Stimulated activated effector memory CD8-positive, alpha-beta T cell treated with anti-CD3 and anti-CD28 coated beads, Interleukin-12 subunit alpha, Interleukin-12 subunit beta, amount 100 ng/mL, for 72 hours (primary cell): ENCODE data around the gene PAX9.

ENCODE experiments used
- ATAC-seq: fragments of 150-1000 bp; cut with Tn5 transposase; 2 replicates; pipeline ENCODE4 v1.10.0; 2021
- DNase-seq, 2 donors: peaks; one replicate each; pipeline ENCODE4 v3.0.0; 2021 to 2022; ENCODE audit warnings: low spot score in 2 of 2
- H3K27ac Mint-ChIP-seq: one replicate; pipeline ENCODE4 v1.8.0; 2022; ENCODE audit warnings: mild to moderate bottlenecking, mixed read lengths
- H3K36me3 Mint-ChIP-seq: one replicate; pipeline ENCODE4 v1.8.0; 2022; ENCODE audit warnings: mild to moderate bottlenecking, mixed read lengths
- H3K4me1 Mint-ChIP-seq: one replicate; pipeline ENCODE4 v1.8.0; 2022; ENCODE audit warnings: mixed read lengths
- H3K4me3 Mint-ChIP-seq: one replicate; pipeline ENCODE4 v1.8.0; 2022; ENCODE audit warnings: mild to moderate bottlenecking, mixed read lengths
- H3K9me3 Mint-ChIP-seq: one replicate; pipeline ENCODE4 v1.8.0; 2022; ENCODE audit warnings: mixed read lengths

PAX9 gene

GRCh38 chr14:36662258-36662542 lies 540 bp downstream of the PAX9 start:
- H3K9me3 Mint-ChIP-seq: no peaks in the 10 kb centered on the region
- no peak for ATAC-seq
- peaks cover 13% of the 10 kb centered on the region for H3K36me3 Mint-ChIP-seq
- H3K4me3 Mint-ChIP-seq: peak overlapping the region; percentile 45
- DNase-seq: no peak
- H3K4me1 Mint-ChIP-seq: peaks cover 28% of the 10 kb centered on the region
- H3K27ac Mint-ChIP-seq: no peak overlapping the region

GRCh38 chr14:36662543-36663403 lies 1.1 kb downstream of the PAX9 start:
- Mint-ChIP-seq H3K9me3 (no peaks in the 10 kb centered on the region), H3K36me3 (peaks cover 13% of the 10 kb centered on the region), H3K27ac (no peak overlapping the region), H3K4me1 (peaks cover 28% of the 10 kb centered on the region), H3K4me3 (peak overlapping the region; percentile 45)
- ATAC-seq (no peak), DNase-seq (peak in 1 of 2 donors; percentile 48)

GRCh38 chr14:36663404-36664321 lies 2.0 kb downstream of the PAX9 start:
- Mint-ChIP-seq H3K4me3 (no peak overlapping the region), H3K36me3 (peaks cover 13% of the 10 kb centered on the region), H3K9me3 (no peaks in the 10 kb centered on the region), H3K27ac (no peak overlapping the region), H3K4me1 (peaks cover 28% of the 10 kb centered on the region)
- ATAC-seq (no peak), DNase-seq (no peak)

- H3K27ac Mint-ChIP-seq: no peak overlapping the region
- peaks cover 28% of the 10 kb centered on the region for H3K4me1 Mint-ChIP-seq
- H3K9me3 Mint-ChIP-seq: no peaks in the 10 kb centered on the region
- no peak for ATAC-seq
- DNase-seq: no peak
- H3K36me3 Mint-ChIP-seq: peaks cover 7% of the 10 kb centered on the region
- no peak overlapping the region for H3K4me3 Mint-ChIP-seq
Measured at GRCh38 chr14:36664322-36665193, 2.9 kb downstream of the PAX9 start.

- Mint-ChIP-seq H3K36me3 (peaks cover 7% of the 10 kb centered on the region), H3K4me1 (peaks cover 28% of the 10 kb centered on the region), H3K4me3 (no peak overlapping the region), H3K27ac (no peak overlapping the region), H3K9me3 (no peaks in the 10 kb centered on the region)
- DNase-seq (no peak), ATAC-seq (no peak)
Measured at GRCh38 chr14:36665887-36666415, 4.3 kb downstream of the PAX9 start.

GRCh38 chr14:36666416-36667206 lies 5.0 kb downstream of the PAX9 start:
- peaks cover 23% of the 10 kb centered on the region for H3K4me1 Mint-ChIP-seq
- H3K36me3 Mint-ChIP-seq: peaks cover 7% of the 10 kb centered on the region
- no peaks in the 10 kb centered on the region for H3K9me3 Mint-ChIP-seq
- ATAC-seq (no peak), DNase-seq (no peak)
- H3K27ac Mint-ChIP-seq: no peak overlapping the region
- H3K4me3 Mint-ChIP-seq: no peak overlapping the region

- H3K4me3 Mint-ChIP-seq: no peak overlapping the region
- no peak for DNase-seq
- H3K4me1 Mint-ChIP-seq: peaks cover 15% of the 10 kb centered on the region
- H3K27ac Mint-ChIP-seq: no peak overlapping the region
- no peaks in the 10 kb centered on the region for H3K9me3 Mint-ChIP-seq
- peaks cover 7% of the 10 kb centered on the region for H3K36me3 Mint-ChIP-seq
- ATAC-seq: no peak
Measured at GRCh38 chr14:36667679-36668078, 6.0 kb downstream of the PAX9 start.

GRCh38 chr14:36671149-36671548 lies 9.5 kb downstream of the PAX9 start:
- no peak overlapping the region for H3K4me3 Mint-ChIP-seq
- H3K27ac Mint-ChIP-seq: no peak overlapping the region
- H3K4me1 Mint-ChIP-seq: no peaks in the 10 kb centered on the region
- ATAC-seq: no peak
- H3K36me3 Mint-ChIP-seq: no peaks in the 10 kb centered on the region
- H3K9me3 Mint-ChIP-seq: no peaks in the 10 kb centered on the region
- no peak for DNase-seq

GRCh38 chr14:36672095-36672494 lies 10.4 kb downstream of the PAX9 start:
- H3K27ac Mint-ChIP-seq: no peak overlapping the region
- no peaks in the 10 kb centered on the region for H3K9me3 Mint-ChIP-seq
- ATAC-seq (no peak), DNase-seq (no peak)
- no peaks in the 10 kb centered on the region for H3K36me3 Mint-ChIP-seq
- no peak overlapping the region for H3K4me3 Mint-ChIP-seq
- H3K4me1 Mint-ChIP-seq: no peaks in the 10 kb centered on the region

- Mint-ChIP-seq H3K9me3 (no peaks in the 10 kb centered on the region), H3K36me3 (no peaks in the 10 kb centered on the region), H3K27ac (no peak overlapping the region), H3K4me1 (no peaks in the 10 kb centered on the region), H3K4me3 (no peak overlapping the region)
- DNase-seq (no peak), ATAC-seq (no peak)
Measured at GRCh38 chr14:36674659-36675058, 13.0 kb downstream of the PAX9 start.

- H3K4me3 Mint-ChIP-seq: no peak overlapping the region
- no peak for ATAC-seq
Measured at GRCh38 chr14:36675581-36675980, 13.9 kb downstream of the PAX9 start.

GRCh38 chr14:36676236-36676635 lies 14.6 kb downstream of the PAX9 start:
- Mint-ChIP-seq H3K36me3 (no peaks in the 10 kb centered on the region), H3K4me1 (no peaks in the 10 kb centered on the region), H3K27ac (no peak overlapping the region), H3K9me3 (no peaks in the 10 kb centered on the region), H3K4me3 (no peak overlapping the region)
- DNase-seq: no peak
- ATAC-seq: no peak

More at GRCh38 chr14:36675581-36675980, 13.9 kb downstream of the PAX9 start:
- no peak for DNase-seq
- Mint-ChIP-seq H3K27ac (no peak overlapping the region), H3K36me3 (no peaks in the 10 kb centered on the region), H3K9me3 (no peaks in the 10 kb centered on the region), H3K4me1 (no peaks in the 10 kb centered on the region)

GRCh38 chr14:36682338-36682737 lies 20.7 kb downstream of the PAX9 start:
- DNase-seq (no peak), ATAC-seq (no peak)
- peaks cover 4% of the 10 kb centered on the region for H3K9me3 Mint-ChIP-seq
- no peaks in the 10 kb centered on the region for H3K36me3 Mint-ChIP-seq
- H3K27ac Mint-ChIP-seq: no peak overlapping the region
- no peak overlapping the region for H3K4me3 Mint-ChIP-seq
- H3K4me1 Mint-ChIP-seq: no peaks in the 10 kb centered on the region

GRCh38 chr14:36683083-36683724 lies 21.5 kb downstream of the PAX9 start:
- peaks cover 10% of the 10 kb centered on the region for H3K9me3 Mint-ChIP-seq
- no peak overlapping the region for H3K27ac Mint-ChIP-seq
- DNase-seq (no peak), ATAC-seq (no peak)
- no peaks in the 10 kb centered on the region for H3K4me1 Mint-ChIP-seq
- H3K36me3 Mint-ChIP-seq: no peaks in the 10 kb centered on the region
- no peak overlapping the region for H3K4me3 Mint-ChIP-seq
